Measurements from ENCODE around the gene GPR78. TPM values are rescaled to one million over a fixed set of nuclear protein-coding genes. Genes with fewer than 3 reads are reported as not detected.

The GPR78 gene
- total RNA-seq, 1 experiment from 2014 or later, result not detected

- BruUV-seq (replicated peaks), result no TSS peak
- DNase-seq (ENCODE audit: low read depth, low spot score), result no peak
- intact Hi-C loops (cut with micrococcal nuclease; ENCODE audit: unreplicated experiment) (no loop called here), in situ Hi-C loops (cut with HindIII; ENCODE audit: low pct_unique_long_range_greater_than_20kb, low sequenced_read_pairs) (no loop called here)
- H3K9me3 ChIP-seq (ENCODE audit: control insufficient read depth, insufficient read depth, low read depth, low read length), result no peaks in the 10 kb centered on the region
- H3K4me1 ChIP-seq (ENCODE audit: control insufficient read depth, insufficient read depth, low read length), result no peaks in the 10 kb centered on the region; the same call in 1 of the 2 replicates
- no peaks in the 10 kb centered on the region for H3K36me3 ChIP-seq (ENCODE audit: control insufficient read depth, insufficient read depth, low read length)
- TF ChIP-seq REST (IDR thresholded peaks at IDR 0.05; ENCODE audit: insufficient read depth in 1 of 2, low read depth in 2 of 2, low read length in 1 of 2) (no peak), SIN3A (IDR thresholded peaks at IDR 0.05; ENCODE audit: borderline replicate concordance, insufficient read depth, low read depth, low read length) (no peak), TCF7L2 (IDR thresholded peaks at IDR 0.05; ENCODE audit: low read depth, low read length) (no peak), CTCF (IDR thresholded peaks at IDR 0.05) (no peak), POLR2AphosphoS5 (IDR thresholded peaks at IDR 0.05; ENCODE audit: low read depth, low read length) (no peak)
- no peak overlapping the region for H3K4me3 ChIP-seq (ENCODE audit: low read depth in 2 of 2, low read length in 2 of 2)
- POLR2A ChIA-PET, result no interaction called here
- no peak overlapping the region for H3K27ac ChIP-seq (ENCODE audit: low read length)
- no peaks in the 10 kb centered on the region for H3K27me3 ChIP-seq (ENCODE audit: control insufficient read depth, insufficient read depth, low read length)
- no peak for ATAC-seq
- CTCF ChIA-PET, result interaction anchor here (0.7 kb wide), 1 partner anchor 33 kb away, joined by 3 read pairs; no protein-coding TSS in a partner anchor
Measured at GRCh38 chr4:8533274-8533865, 46.8 kb upstream of the GPR78 start.

GRCh38 chr4:8534129-8534528 is 46.1 kb upstream of the GPR78 start:
- Histone ChIP-seq H3K27ac (ENCODE audit: low read length) (no peak overlapping the region), H3K36me3 (ENCODE audit: control insufficient read depth, insufficient read depth, low read length) (no peaks in the 10 kb centered on the region), H3K9me3 (ENCODE audit: control insufficient read depth, insufficient read depth, low read depth, low read length) (no peaks in the 10 kb centered on the region), H3K4me1 (ENCODE audit: control insufficient read depth, insufficient read depth, low read length) (no peaks in the 10 kb centered on the region; the same call in 1 of the 2 replicates), H3K4me3 (ENCODE audit: low read depth in 2 of 2, low read length in 2 of 2) (no peak overlapping the region), H3K27me3 (ENCODE audit: control insufficient read depth, insufficient read depth, low read length) (no peaks in the 10 kb centered on the region)
- intact Hi-C loops (cut with micrococcal nuclease; ENCODE audit: unreplicated experiment) (no loop called here), in situ Hi-C loops (cut with HindIII; ENCODE audit: low pct_unique_long_range_greater_than_20kb, low sequenced_read_pairs) (no loop called here)
- CTCF ChIA-PET, result no interaction called here
- POLR2A ChIA-PET, result no interaction called here
- no TSS peak for BruUV-seq (replicated peaks)
- ATAC-seq (peak; percentile 20; the same call in 1 of the 2 replicates), DNase-seq (ENCODE audit: low read depth, low spot score) (no peak)
- TF ChIP-seq TCF7L2 (IDR thresholded peaks at IDR 0.05; ENCODE audit: low read depth, low read length) (no peak), SIN3A (IDR thresholded peaks at IDR 0.05; ENCODE audit: borderline replicate concordance, insufficient read depth, low read depth, low read length) (no peak), POLR2AphosphoS5 (IDR thresholded peaks at IDR 0.05; ENCODE audit: low read depth, low read length) (no peak), CTCF (IDR thresholded peaks at IDR 0.05) (no peak), REST (IDR thresholded peaks at IDR 0.05; ENCODE audit: insufficient read depth in 1 of 2, low read depth in 2 of 2, low read length in 1 of 2) (no peak)
